Omental fat pad (tissue), 4 donors: Measurements from ENCODE around the gene HDDC3. TPM values are rescaled to one million over a fixed set of nuclear protein-coding genes. Genes with fewer than 3 reads are reported as not detected.

Source experiments
- ATAC-seq: fragments of 150-250 bp; one replicate; pipeline ENCODE4 v1.9.1; 2016; ENCODE audit warnings: mild to moderate bottlenecking, moderate library complexity; ENCODE audit not compliant: low FRiP score
- DNase-seq: peaks from one replicate; pipeline ENCODE4 v3.0.0-alpha.2; 2019; ENCODE audit warnings: low spot score
- CTCF ChIP-seq, 3 donors: fragments of 450-650 bp; IDR thresholded peaks; one replicate each; pipeline ENCODE4 v1.5.1; 2016 to 2017; ENCODE audit warnings: antibody characterized with exemption in 3 of 3, mild to moderate bottlenecking in 3 of 3, moderate library complexity in 2 of 3
- total RNA-seq, 4 donors: library from RNA; depleted of rRNA; stranded (reverse); fragments of >200 nt; gene quantifications; one replicate each; pipeline ENCODE4 v1.1.0, GENCODE V29; 2016

Gene HDDC3
- total RNA-seq, 4 donors from 2014 or later: 11.2 to 27.3 (median 18.0) TPM

- DNase-seq (no peak), ATAC-seq (no peak)
- no peak for TF ChIP-seq CTCF (IDR thresholded peaks at IDR 0.05)
These were observed 24.4 kb downstream of the HDDC3 start for GRCh38 chr15:90907838-90908507.

GRCh38 chr15:90907051-90907660, 25.2 kb downstream of the HDDC3 start:
- DNase-seq (no peak), ATAC-seq (no peak)
- no peak for TF ChIP-seq CTCF (IDR thresholded peaks at IDR 0.05)

GRCh38 chr15:90906181-90906849, 26.0 kb downstream of the HDDC3 start:
- DNase-seq: no peak
- no peak for TF ChIP-seq CTCF (IDR thresholded peaks at IDR 0.05)
- ATAC-seq: no peak

- ATAC-seq (no peak), DNase-seq (no peak)
- no peak for TF ChIP-seq CTCF (IDR thresholded peaks at IDR 0.05)
These were observed 26.8 kb downstream of the HDDC3 start for GRCh38 chr15:90905306-90906180.

GRCh38 chr15:90904746-90905145, 27.6 kb downstream of the HDDC3 start:
- ATAC-seq: no peak
- no peak for DNase-seq

More at GRCh38 chr15:90904746-90905145, 27.6 kb downstream of the HDDC3 start:
- no peak for TF ChIP-seq CTCF (IDR thresholded peaks at IDR 0.05)
